NCI-H446 treated with DMSO at 0.1 percent for 48 hours (cell line): ENCODE data around the gene SSC5D.

Source experiments
- DNase-seq: peaks from one replicate; lab custom pipeline; 2025; lab: John Stamatoyannopoulos, UW

Gene SSC5D

DNA sequence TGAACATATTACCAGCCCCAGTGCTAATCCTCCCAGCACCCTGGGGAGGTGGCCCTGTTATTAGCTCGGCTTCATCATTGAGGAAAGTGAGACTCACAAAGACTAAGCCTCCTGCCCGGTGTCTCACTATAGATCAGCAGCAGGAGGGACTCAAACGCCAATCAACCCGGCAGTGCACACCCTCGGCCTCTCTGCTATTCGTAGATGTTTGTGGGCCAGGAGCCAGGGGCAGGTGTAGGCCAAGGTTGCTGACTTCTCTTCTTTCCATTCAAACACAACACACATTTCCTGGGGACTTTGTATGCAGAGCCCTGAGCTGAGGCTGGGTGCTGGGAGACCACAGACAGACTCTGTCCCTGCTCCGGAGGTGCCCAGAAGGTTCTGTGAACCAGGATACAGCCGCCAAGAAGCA lies 66.5 kb downstream of the SSC5D start:
- DNase-seq, result no peak

DNA sequence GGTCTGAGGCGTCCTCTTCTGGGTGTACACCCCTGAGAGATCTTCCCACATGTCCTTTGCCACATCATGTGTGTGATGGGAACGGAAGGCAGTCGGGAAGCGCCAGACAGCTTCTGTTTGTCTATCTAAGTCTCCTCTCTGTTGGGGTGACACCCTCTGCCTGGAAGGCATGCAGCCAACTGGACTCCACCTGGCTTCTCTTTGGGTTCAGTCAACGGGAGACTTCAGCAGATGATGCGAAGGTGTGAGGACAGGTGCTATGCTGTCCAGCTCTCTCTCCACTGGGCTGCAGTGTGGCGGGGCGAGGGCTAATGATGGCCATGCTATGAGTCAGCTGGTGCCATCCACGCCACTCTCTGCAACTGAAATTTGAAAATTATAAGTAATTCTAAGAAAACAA lies 71.4 kb downstream of the SSC5D start:
- DNase-seq, result no peak

GRCh38 chr19:55563261-55563690 lies 75.0 kb downstream of the SSC5D start:
- DNase-seq, result peak; percentile 59

DNA sequence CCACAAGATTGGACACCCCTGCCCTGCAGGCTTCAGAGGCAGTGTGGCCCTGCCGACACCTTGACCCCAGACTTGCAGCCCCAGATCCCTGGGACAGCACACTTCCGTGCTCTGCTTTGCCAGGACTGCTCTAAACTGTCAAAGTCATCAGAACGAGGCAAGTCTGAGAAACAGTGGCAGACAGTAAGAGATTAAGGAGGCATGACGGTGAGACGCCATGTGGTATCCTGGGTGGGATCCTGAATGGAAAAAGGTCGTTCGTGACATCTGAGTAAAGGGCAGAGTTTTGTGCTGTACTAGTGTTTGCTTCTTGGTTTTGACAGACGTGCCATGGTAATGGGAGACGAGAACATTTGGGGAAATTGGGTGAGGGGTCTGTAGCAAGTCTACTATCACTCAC lies 78.6 kb downstream of the SSC5D start:
- no peak for DNase-seq

DNA sequence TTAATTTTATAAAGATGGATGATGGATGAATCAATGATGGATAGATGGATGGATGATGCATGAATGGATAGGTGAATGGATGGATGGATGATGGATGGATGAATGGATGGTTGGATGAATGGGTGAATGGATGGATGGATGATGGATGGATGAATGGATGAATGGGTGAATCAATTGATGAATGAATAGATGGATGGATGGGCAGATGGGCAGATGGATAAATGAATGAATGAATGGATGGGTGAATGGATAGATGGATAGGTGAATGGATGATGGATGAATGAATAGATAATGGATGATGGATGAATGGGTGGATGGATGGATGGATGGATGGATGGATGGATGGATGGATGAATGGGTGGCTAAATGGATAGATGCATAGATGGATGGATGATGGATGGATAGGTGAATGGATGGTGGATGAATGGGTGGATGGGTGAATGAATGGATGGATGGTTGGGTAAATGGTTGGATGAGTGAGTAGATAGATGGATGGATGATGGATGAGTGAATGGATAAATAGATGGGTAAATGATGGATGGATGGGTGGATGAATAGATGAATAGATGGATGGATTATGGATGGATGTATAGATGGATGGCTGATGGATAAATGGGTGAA lies 79.6 kb downstream of the SSC5D start:
- DNase-seq, result no peak
